GM21526 (cell line): Measurements from ENCODE around the gene PAIP2.

ENCODE experiments used
- ATAC-seq: cut with Tn5 transposase; IDR thresholded peaks from one replicate; pipeline ENCODE4 v1.9.1; 2021; ENCODE audit warnings: moderate library complexity; ENCODE audit not compliant: unreplicated experiment, low FRiP score

The PAIP2 gene

GRCh38 chr5:139390639-139391569 is 49.2 kb downstream of the PAIP2 start:
- ATAC-seq, result no peak

GRCh38 chr5:139391570-139392323 is 50.1 kb downstream of the PAIP2 start:
- no peak for ATAC-seq

- no peak for ATAC-seq
Measured at GRCh38 chr5:139392324-139392677, 50.6 kb downstream of the PAIP2 start.

GRCh38 chr5:139392678-139393496 is 51.2 kb downstream of the PAIP2 start:
- peak; percentile 46 for ATAC-seq

GRCh38 chr5:139393497-139394122 is 52.0 kb downstream of the PAIP2 start:
- no peak for ATAC-seq

GRCh38 chr5:139394123-139394653 is 52.5 kb downstream of the PAIP2 start:
- no peak for ATAC-seq

GRCh38 chr5:139394654-139395566 is 53.3 kb downstream of the PAIP2 start, which contains the start of gene PROB1:
Gene PROB1, minus strand, starts transcription at chr5:139395104. Its CDS starts 23 bp downstream, at chr5:139395081.
- ATAC-seq, result no peak

GRCh38 chr5:139395844-139396640 is 54.4 kb downstream of the PAIP2 start:
- ATAC-seq, result no peak

GRCh38 chr5:139396691-139397090 is 55.0 kb downstream of the PAIP2 start:
- no peak for ATAC-seq

- no peak for ATAC-seq
Measured at GRCh38 chr5:139397921-139398320, 56.3 kb downstream of the PAIP2 start.

GRCh38 chr5:139399501-139400121 is 58.0 kb downstream of the PAIP2 start:
- ATAC-seq, result no peak

GRCh38 chr5:139401546-139401945 is 59.9 kb downstream of the PAIP2 start:
- ATAC-seq, result no peak

GRCh38 chr5:139402561-139403158 is 61.0 kb downstream of the PAIP2 start:
- ATAC-seq, result no peak

- no peak for ATAC-seq
Measured at GRCh38 chr5:139403418-139403786, 61.7 kb downstream of the PAIP2 start.

- peak; percentile 80 for ATAC-seq
Measured at GRCh38 chr5:139403787-139404483, 62.3 kb downstream of the PAIP2 start, which contains the start of gene SPATA24. Gene SPATA24, minus strand, starts transcription at chr5:139404089. Its CDS starts 29 bp downstream, at chr5:139404060.

- ATAC-seq, result no peak
Measured at GRCh38 chr5:139404484-139404840, 62.8 kb downstream of the PAIP2 start.

GRCh38 chr5:139406963-139407362 is 65.3 kb downstream of the PAIP2 start:
- ATAC-seq, result no peak
